Brain pericyte (primary cell): Measurements from ENCODE around the gene FAU.
A peak's percentile ranks its signal among the peaks of the same experiment; 100 is the strongest.
"Not testable (repeated sequence)": the region's sequence is repeated elsewhere in the genome, so short reads cannot be mapped to it uniquely, and the experiment has no call there.

Source experiments
- DNase-seq: peaks from one replicate; pipeline ENCODE4 v3.0.0-alpha.2; 2012; ENCODE audit warnings: low read depth, low spot score

Gene FAU

DNA sequence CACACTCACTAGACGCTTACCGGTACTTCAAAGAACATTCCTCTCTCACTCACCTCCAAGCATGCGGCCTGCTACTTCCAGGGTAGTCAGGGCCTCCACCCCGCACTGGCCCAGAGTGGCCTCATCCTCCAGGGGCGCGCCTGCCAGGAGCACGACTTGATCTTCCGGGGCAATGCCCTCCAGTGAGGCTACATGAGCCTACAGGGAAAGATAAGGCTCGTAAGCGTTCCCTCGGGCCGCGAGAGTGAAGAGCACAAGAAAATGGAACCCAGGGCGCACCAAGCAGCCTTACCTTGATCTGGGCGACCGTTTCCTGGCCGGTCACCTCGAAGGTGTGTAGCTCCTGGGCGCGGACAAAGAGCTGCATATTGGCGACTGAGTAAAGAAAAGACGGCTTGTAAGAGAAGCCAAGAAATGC lies 478 bp downstream of the FAU start:
- DNase-seq: no peak

DNA sequence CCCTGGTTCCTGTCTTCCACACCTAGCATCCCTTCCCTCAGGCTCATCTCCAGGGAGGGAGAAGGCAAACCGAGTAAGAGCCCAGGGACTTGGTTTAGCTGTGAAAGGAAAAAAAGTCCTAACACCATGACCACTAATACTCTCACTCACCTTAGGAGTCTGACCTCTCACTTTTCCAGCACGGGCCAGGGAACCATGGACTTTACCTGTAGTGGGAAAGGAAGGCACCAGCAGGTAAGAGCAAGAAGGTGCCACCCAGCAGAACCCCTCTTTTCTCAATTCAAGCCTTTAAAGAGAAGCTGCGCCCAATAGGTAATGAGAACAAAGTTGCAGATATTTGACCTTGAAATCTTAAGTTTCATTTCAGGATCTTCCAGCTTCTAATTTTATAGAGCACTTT lies 1.1 kb downstream of the FAU start:
- DNase-seq: no peak

DNA sequence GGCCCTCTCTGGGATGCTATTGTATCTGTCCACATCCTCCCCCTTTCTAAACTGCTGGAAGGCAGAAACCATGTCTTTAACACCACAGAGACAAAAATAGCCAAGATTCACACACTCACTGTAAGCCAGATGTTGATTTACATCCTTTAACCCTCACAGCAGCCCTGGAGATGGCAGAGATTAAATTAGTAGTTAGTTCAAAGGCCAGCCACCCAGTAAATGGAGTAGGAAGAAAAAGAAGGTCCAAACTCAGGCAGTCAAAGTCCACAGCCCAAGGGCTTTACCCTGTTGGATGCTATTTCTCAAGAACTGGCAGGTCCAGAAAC lies 2.3 kb downstream of the FAU start:
- DNase-seq: no peak

DNA sequence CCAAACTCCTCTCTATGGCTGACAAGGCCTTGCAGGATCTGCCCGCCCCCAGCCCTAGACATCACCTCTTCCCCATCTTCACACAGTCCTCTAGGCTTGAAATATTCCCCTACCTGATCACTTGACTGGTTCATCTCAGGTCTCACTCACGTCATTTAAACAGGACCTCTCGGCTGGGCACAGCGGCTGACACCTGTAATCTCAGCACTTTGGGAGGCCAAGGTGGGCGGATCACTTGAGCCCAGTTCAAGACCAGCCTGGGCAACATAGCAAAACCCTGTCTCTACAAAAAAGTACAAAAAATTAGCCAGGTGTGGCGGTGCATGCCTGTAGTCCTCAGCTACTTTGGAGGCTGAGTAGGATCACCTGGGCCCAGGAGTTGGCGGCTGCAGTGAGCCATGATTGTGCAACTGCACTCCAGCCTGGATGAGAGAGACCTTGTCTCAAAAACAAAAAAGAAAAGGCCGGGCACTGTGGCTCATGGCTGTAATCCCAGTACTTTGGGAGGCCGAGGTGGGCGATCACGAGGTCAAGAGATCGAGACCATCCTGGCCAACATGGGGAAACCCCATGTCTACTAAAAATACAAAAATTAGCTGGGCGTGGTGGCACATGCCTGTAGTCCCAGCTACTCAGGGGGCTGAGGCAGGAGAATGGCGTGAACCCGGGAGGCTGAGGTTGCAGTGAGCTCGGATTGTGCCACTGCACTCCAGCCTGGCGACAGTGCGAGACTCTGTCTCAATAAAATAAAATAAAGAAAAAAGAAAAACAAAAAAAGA lies 2.9 kb downstream of the FAU start:
- DNase-seq: not testable (repeated sequence)

DNA sequence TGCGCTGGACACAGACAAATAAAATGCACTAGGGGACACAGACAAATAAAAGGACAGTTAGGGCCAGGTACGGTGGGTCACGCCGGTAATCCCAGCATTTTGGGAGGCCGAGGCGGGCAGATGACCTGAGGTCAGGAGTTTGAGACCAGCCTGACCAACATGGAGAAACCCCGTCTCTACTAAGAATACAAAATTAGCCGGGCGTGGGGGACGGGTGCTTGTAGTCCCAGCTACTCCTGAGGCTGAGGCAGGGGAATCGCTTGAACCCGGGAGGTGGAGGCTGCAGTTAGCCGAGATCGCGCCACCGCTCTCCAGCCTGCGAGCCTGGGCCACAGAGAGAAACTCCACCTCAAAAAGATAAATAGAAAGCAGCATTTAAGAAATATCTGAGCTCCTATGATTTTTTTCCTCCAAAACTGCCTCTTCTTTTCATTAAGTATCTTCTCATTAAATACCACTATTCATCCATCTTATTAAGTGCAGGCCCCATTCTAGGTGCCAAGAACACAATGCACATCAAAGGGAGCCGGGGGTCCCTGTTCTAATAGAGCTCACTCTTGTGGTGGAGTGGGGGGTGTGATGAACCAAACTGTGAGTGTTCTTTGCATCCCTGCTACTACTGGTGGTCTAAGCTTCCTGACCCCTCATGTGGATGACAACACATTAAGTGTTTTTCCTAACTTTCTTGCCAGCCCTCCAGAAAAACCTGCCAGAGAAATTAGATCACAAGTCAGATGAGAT lies 3.7 kb downstream of the FAU start:
- DNase-seq: no peak

DNA sequence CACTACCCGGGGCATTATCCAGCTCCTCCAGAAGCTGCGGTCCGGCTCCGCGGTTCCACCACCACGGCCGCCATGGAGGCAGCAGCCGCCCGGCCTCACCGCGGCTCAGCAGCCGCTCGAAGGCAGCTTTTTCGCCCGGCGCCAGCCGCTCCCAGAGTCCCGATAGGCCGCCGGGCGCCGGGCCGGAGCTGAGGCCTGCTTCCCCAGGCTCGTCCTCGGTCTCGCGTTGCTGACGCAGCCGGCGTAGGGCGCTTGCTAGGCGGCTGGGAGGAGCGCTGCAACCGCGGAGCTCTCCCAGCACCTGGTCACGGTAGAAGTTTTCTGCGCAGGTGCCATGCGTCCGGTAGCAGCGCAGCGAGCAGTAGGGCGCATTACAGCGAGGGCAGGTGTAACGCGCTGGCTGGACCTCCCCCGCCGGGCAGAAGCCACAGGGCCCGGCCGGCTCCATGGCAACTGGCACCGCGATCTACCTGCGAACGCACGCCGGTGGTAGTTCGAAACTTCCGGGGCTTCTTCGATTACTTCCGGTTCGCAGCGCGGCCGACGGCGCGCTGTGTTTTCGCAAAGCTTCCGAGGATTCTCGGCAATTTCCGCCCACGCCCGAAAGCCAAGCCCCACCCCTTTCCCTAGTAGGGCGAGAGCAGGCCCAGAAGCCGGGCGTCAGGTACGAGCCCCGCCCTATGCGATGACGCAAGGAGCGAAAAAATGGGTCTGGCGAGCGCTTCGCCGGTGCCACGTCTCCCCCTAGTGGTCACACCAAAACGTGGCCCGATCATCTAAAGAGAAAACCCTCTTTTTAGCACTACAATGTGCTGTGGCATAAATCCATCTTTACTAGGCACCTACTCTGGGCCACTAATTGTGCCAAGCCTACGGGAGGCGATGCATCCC lies 4.5 kb downstream of the FAU start, which contains the start of gene ZNHIT2:
Gene ZNHIT2 (minus strand): TSS at position 496 of the 891 bp plus-strand sequence. CDS start 48 bp downstream, at position 448.
- DNase-seq: peak; percentile 97

DNA sequence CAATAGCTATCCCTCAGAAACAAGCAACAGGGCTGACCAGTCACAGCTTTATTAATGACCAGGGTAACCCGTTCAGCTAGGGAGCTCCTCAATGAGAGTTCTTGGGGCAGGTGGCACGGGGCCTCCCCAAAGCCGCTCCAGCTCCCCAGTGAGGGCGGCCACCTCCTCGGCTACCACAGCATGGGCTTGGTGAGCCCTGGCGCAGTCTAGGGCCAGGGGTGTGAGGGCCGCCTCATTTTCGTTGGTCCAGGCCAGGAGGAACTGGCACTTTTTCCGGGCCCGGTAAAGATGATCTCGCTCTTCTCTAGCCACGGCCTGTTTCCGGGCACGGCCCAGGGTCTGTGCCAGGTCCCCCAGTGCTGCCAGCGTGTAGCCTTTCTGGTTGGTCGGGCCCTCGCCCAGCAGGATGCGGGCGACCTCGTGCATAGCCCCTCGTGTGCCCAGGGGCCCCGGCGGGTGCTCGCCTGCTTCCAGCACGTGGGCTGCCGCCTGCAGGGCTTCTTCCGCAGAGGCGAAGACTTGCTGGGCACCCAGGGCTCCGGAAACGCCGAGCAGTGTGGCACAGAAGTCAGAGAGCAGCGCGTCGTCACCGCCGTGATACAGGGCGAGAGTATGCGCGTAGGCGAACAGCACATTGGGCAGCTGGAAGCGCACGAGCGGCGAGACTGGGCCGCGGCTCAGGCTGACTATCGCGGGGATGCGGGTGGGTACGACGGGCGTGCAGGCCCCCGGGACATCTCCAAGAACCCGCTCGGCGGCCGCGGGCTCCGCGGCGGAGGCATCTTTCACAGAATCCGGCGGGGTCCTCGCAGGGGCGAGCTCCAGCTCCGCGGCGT lies 5.3 kb downstream of the FAU start:
- DNase-seq: no peak

DNA sequence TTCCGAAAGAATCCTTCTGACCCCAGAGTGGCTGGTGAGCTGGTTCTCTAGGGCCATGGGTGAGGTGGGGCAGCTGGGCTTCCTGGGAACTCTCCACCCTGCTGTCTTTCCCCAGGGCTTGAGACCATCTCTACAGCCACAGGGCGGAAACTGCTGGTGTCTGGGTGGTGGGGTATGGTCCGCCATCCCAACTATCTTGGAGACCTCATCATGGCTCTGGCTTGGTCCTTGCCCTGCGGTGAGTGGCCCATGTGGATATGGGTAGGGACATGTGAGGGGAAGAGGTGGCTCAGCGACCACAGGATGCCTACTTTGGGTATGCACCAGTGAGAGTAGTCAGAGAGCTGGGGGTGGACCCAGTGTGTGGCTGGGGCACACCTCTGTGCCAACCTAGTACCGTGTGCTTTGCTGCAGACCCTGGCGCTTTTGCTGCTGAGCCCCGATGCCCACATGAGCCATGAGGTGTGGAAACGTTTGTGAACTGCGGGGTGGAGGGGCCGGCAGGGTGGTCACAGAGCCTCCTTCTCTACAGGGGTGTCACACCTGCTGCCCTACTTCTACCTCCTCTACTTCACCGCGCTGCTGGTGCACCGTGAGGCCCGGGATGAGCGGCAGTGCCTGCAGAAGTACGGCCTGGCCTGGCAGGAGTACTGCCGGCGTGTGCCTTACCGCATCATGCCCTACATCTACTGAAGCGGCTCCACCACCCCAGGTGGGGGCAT lies 6.4 kb downstream of the FAU start:
- no peak for DNase-seq

DNA sequence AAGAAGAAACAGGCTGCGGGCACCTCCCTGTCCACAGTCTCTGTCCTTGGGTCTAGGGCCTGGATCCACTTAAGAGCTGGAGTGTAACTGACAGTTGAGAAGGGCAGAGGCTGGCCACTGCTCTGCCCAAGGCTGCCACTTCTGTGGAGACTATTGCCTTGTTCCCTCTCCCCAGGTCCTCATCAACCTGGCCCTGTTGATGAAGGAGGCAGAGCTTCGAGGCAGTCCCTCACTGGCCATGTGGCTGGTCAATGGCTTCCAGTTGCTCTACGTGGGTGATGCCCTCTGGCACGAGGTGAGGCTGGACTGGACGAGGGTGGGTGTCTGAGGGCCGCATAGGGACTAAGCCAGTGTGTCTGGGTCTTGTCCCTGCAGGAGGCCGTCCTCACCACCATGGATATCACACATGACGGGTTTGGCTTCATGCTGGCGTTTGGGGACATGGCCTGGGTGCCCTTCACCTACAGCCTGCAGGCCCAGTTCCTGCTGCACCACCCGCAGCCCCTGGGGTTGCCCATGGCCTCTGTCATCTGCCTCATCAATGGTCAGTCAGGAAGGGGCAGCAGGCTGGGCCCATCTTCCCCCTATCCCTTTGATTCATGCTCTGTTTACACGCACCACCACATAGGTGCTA lies 7.3 kb downstream of the FAU start:
- DNase-seq: no peak

DNA sequence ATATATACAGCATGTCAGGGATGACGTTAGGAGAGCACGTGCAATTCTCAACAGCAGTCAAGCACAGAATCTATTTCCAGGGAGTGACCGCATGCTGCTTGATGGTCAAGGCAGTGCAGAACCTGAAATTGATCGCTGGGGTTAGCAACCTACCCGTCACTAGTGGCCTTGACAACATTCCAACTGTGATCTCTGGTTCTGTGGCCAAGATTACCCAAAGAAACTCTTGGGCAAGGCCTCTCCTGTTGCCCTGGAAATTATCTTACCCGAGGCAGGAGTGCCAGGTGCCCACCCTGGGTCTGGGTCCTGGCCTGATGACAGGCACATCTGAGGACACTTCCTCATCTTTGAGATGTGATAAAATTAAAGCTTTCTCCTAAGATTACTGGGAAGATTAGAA lies 8.1 kb downstream of the FAU start:
- no peak for DNase-seq

DNA sequence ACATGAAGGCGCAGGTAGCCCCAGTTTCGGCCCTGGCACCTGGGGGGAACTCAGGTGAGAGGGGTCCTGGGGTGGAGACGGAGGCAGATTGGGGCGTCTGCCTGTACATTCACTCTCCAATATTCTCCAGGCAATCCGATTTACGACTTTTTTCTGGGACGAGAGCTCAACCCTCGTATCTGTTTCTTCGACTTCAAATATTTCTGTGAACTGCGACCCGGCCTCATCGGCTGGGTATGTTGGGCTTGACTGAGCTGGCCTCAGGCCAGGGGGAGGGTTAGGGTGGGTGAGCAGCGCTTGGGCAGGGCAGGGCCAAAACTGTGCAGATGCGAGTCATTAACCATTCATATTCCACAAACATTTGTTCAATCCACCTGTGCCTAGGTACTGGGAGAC lies 8.6 kb downstream of the FAU start:
- DNase-seq: no peak

DNA sequence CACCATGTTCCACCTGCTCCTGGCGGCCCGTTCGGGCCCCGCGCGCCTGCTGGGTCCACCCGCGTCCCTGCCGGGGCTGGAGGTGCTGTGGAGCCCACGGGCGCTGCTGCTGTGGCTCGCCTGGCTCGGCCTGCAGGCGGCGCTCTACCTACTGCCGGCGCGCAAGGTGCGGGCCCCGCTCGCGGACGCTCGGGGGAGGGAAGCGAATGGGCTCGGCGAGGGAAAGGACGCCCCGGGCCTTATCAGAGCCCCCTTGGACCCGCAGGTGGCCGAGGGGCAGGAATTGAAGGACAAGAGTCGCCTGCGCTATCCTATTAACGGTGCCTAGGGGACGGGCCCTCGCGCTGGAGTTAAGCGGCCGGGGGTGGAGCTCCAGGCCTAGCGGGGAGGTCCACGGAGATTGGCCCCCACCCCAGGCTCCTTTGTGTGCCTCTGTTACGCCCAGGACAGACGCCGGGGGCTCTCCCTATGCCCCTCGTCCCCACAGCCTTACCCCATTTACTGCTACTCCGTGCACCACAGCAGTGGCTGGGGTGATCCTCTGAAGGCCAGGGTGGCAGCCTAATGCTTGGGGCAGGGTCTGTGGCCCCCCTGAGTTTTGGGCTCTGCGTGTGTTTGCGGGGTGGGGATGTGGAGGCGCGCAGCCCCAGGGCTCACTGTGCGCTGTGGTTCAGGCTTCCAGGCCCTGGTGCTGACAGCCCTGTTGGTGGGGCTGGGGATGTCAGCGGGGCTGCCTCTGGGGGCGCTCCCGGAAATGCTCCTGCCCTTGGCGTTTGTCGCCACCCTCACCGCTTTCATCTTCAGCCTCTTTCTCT lies 9.2 kb downstream of the FAU start:
- DNase-seq: no peak

DNA sequence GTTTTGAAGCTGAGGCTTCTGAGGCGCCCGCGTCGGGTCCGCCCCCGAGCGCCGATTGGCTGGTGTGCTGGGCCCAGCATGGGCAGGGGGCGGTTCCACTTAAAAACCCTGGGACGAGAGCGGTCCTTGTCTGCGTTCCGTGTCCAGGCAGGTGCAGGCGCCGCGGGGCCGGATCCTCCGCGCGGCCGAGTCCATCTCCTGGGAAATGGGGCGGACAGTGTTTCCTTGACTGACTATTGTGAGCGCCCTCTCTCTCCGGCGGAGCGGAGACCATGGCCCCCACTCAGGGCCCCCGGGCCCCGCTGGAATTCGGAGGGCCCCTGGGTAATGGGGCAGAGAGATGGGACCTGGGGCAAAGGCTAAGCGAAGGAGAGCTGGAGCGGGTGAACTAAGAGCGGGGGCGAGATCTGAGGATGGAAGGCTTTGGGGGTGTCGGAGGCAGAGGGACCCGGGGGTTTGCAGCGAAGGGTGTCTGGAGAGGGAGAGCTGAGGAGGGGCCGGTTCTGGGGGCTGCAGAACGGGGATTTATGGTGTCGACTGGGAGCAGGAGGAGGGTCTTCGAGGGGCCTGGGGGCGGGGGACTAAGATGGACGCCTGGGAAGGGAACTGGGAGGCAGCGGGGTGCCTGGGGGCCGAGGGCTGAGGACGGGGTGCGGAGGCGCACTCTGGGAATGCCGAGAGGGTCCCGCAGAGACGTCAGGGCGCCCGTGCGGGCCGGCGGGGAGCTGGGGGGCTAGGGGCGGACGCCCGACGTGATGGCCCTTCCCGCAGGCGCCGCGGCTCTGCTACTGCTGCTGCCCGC lies 10.0 kb downstream of the FAU start, which contains the start of gene TM7SF2:
Gene TM7SF2 (plus strand): TSS at position 129 of the 802 bp plus-strand sequence. CDS start 144 bp downstream, at position 273.
- peak; percentile 56 for DNase-seq

DNA sequence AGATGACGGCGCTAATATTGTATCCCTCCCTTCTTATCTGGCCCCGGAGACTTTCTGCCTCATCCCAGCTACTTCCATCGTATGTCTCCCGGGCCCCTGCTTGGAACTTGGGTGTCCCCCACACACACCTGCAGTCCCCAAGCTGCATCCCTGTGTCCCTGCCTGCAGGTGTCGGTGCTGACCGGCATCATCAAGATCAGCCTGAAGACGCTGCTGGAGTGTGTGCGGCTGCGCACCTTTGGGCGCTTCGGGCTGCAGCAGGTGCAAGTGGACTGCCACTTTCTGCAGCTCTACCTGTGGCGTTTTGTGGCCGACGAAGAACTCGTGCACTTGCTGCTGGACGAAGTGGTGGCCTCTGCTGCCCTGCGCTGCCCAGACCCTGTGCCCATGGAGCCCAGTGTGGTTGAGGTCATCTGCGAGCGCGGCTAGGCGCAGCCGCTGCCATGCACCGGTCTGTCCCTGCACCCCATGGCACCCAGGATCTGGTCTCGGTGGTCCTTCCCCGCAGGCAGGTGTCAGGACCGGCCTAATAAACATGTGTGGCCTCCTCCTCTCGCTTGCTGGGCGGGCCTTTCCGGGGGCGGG lies 10.7 kb downstream of the FAU start:
- DNase-seq: no peak

DNA sequence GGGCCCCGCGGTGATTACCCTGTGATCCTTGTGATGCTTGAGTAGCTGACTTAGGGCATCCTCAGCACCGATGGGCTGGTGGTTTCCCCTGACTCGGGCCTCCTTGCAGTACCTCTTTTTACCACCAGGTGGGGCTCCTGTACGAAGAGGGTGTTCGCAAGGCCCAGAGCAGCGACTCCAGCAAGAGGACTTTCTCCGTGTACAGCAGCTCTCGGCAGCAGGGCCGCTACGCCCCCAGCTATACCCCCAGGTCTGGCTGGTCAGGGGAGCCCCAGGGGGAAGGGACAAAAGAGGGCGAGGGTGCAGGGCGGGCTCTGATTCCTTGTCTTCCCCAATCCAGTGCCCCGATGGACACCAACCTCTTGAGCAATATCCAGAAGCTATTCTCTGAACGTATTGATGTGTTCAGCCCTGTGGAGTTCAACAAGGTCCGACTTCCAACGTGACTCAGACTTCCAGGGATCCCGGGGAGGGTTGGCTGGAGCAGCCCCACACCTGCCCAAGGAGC lies 11.5 kb downstream of the FAU start:
- DNase-seq: peak; percentile 63

DNA sequence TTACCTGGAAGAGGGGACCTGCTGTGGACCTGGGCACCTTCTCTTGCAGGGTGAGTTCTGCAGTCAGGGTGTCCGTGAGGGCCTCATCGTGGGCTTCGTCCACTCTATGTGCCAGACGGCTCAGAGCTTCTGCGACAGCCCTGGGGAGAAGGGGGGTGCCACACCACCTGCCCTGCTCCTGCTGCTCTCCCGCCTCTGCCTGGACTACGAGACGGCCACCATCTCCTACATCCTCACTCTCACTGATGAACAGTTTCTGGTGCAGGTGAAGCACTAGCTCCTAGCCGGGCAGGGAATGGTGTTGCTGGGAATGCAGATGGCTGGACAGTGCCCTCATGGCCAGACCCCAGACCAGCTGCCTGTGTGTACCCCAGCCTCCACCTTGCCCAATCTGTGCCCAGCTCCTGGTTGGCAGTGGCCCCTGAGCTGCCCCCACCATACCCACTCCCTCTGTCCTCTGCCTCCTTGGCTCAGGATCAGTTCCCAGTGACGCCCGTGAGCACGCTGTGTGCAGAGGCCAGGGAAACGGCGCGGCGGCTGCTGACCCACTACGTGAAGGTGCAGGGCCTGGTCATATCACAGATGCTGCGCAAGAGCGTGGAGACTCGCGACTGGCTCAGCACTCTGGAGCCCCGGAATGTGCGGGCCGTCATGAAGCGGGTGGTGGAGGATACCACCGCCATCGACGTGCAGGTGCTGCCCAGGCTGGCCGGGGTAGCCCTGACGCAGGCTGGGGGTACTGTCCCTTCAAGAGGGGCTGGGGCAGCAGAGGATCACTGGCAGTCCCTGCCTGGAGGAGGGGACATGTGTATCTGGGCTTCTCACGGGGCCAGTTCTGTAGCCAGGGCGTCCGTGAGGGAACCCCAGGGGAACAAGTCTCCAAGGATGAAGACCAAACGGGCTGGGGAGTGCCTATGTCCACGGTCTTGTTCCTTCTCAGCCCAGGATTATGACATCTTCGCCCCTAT lies 12.4 kb downstream of the FAU start:
- no peak for DNase-seq
